GM12865 (cell line): ENCODE measurements around the gene RUNDC1.

Source experiments
- DNase-seq: peaks from one replicate; pipeline ENCODE4 v3.0.0; 2010; ENCODE audit warnings: low read depth
- H3K4me3 ChIP-seq: 2 replicates; pipeline ENCODE4 v1.5.1; 2011; ENCODE audit warnings: mild to moderate bottlenecking, low read depth, low read length, control low read depth
- TF ChIP-seq, protein P1 (sequence below): IDR thresholded peaks from 2 replicates; pipeline ENCODE4 v1.5.1; 2011; ENCODE audit warnings: low read length, control low read depth, low read depth, inconsistent platforms; ENCODE audit not compliant: insufficient read depth; ENCODE audit errors: missing control alignments

The RUNDC1 gene

GRCh38 chr17:43025766-43026537, 45.6 kb downstream of the RUNDC1 start:
- no peak for DNase-seq
- no peak overlapping the region for H3K4me3 ChIP-seq
- TF ChIP-seq, protein P1, sequence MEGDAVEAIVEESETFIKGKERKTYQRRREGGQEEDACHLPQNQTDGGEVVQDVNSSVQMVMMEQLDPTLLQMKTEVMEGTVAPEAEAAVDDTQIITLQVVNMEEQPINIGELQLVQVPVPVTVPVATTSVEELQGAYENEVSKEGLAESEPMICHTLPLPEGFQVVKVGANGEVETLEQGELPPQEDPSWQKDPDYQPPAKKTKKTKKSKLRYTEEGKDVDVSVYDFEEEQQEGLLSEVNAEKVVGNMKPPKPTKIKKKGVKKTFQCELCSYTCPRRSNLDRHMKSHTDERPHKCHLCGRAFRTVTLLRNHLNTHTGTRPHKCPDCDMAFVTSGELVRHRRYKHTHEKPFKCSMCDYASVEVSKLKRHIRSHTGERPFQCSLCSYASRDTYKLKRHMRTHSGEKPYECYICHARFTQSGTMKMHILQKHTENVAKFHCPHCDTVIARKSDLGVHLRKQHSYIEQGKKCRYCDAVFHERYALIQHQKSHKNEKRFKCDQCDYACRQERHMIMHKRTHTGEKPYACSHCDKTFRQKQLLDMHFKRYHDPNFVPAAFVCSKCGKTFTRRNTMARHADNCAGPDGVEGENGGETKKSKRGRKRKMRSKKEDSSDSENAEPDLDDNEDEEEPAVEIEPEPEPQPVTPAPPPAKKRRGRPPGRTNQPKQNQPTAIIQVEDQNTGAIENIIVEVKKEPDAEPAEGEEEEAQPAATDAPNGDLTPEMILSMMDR: no peak

GRCh38 chr17:43026595-43026994, 46.2 kb downstream of the RUNDC1 start:
- TF ChIP-seq, protein P1: no peak
- no peak overlapping the region for H3K4me3 ChIP-seq
- DNase-seq: no peak

DNA sequence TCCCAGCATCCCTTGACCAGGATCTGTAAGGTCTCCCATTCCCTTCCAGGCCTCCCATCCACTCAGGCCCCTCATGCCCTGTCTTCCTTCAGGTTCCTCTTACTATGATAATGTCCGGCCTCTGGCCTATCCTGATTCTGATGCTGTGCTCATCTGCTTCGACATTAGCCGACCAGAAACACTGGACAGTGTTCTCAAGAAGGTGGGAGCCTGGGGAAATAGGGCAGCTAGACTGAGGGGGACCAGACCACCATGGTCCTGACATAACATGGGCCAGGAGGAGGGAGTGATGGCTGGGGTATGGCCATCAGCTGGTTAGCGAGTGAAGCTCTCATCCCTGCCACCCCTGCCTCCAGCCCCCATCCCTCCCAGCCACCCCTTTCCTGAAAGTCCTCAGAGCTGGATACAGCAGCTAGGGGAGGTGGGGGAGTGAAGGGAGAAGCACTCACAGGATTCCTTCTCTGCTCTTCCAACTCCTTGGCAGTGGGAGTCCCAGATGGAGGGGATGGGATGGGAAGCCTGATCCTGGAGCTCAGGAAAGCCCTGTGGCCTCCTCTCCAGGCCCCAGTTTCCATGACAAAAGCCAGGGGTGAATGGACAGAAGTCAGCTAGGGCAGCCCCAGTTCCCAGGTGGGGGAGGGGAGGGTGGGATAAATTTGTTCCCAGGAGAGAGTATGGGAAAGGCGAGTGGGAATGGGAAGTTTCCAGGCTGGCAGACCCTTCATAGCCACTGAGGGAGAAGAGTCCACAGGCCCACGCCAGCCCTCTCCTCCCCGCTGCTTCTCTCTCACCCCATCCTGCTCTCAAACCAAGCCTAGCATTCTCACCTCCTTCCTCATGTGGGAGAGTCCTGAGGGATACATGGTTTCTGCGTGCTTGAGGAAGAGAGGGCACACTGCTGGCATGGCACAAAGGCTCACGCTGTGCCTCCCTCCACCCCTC, 47.0 kb downstream of the RUNDC1 start:
- no peak for DNase-seq
- TF ChIP-seq, protein P1: no peak
- no peak overlapping the region for H3K4me3 ChIP-seq

GRCh38 chr17:43028221-43028861, 48.0 kb downstream of the RUNDC1 start:
- TF ChIP-seq, protein P1: no peak
- no peak for DNase-seq
- no peak overlapping the region for H3K4me3 ChIP-seq

GRCh38 chr17:43030137-43030767, 49.9 kb downstream of the RUNDC1 start:
- TF ChIP-seq, protein P1: no peak
- DNase-seq: no peak
- no peak overlapping the region for H3K4me3 ChIP-seq

DNA sequence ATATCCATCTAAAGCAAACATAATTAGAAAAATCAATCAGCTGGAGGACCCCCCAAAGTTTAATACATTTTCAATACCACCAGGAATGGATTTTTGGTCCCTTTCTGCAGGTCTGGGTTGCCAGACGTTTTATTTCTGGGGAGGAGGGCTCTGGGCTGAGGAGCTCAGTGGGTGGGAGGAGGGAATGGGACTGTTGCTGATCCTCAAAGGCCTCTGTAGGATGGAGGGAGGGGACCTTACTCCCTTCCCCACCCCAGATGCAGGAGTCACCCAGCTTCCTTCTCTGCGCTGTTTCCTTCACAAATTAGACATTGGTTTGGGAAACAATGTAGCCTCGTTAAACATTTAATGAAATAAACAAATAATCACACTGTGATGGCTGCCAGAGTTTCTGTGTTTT, 51.3 kb downstream of the RUNDC1 start:
- no peak for DNase-seq
- TF ChIP-seq, protein P1: no peak
- H3K4me3 ChIP-seq: no peak overlapping the region
